ENCODE results near the gene ZDHHC13.

ZDHHC13 gene

DNA sequence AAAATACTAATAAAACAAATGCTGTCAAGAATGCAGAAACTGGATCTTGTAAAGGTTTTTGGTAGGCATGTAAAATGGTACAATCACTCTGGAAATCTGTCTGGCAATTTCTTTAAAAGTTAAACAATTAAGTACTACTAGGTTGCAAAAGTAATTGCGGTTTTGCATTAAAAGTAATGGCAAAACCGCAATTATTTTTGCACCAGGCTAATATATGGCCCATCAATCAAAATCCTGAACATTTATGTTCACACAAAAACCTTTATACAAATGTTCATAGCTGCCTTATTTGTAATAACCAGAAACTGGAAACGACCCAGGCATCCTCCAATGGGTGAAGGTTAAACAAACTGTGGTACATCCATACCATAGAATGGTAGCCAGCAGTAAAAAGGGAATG is 24.6 kb upstream of the ZDHHC13 start:
- Histone ChIP-seq H3K18ac (ENCODE audit: low read length) (no peak overlapping the region), H3K27ac (ENCODE audit: low read depth, low read length) (no peak overlapping the region), H4K12ac (ENCODE audit: low read depth, low read length) (no peak overlapping the region), H3K9ac (ENCODE audit: low read length) (no peak overlapping the region), H4K8ac (ENCODE audit: low read depth, low read length) (no peak overlapping the region), H3K23ac (ENCODE audit: low read length) (no peak overlapping the region), H3K4ac (ENCODE audit: low read depth, low read length) (no peak overlapping the region), H3K4me1 (ENCODE audit: control insufficient read depth in 1 of 2, insufficient read depth in 2 of 2, low read length in 2 of 2) (peaks cover 9 to 12% of the 10 kb centered on the region in 2 experiments), H3K4me2 (ENCODE audit: low read length) (no peak overlapping the region), H3K9me3 (ENCODE audit: insufficient read depth, low read depth, low read length) (no peaks in the 10 kb centered on the region), H4K91ac (ENCODE audit: low read depth, low read length) (no peak overlapping the region), H3K27me3 (ENCODE audit: insufficient read depth, low read length) (no peaks in the 10 kb centered on the region), H3K14ac (ENCODE audit: low read length) (no peak overlapping the region), H3K36me3 (ENCODE audit: control insufficient read depth in 1 of 2, insufficient read depth in 2 of 2, low read length in 2 of 2) (no peaks in the 10 kb centered on the region), H3K79me1 (ENCODE audit: low read length) (peaks cover 5% of the 10 kb centered on the region), H2AFZ (ENCODE audit: insufficient read depth, low read length, poor library complexity) (no peak overlapping the region), H2BK120ac (ENCODE audit: insufficient read depth, low read length, poor library complexity) (no peak overlapping the region), H2BK12ac (ENCODE audit: low read length) (no peak overlapping the region), H3K4me3 (ENCODE audit: low read depth, low read length) (no peak overlapping the region), H2BK5ac (ENCODE audit: low read depth, low read length, poor library complexity) (no peak overlapping the region), H3K79me2 (ENCODE audit: control insufficient read depth, insufficient read depth, low read length, poor library complexity) (no peaks in the 10 kb centered on the region), H2AK5ac (ENCODE audit: low read length) (no peak overlapping the region)
- DNase-seq = no peak
- no CpG with 5 or more reads among the region's 3 CpGs for WGBS (ENCODE audit: extremely low coverage, insufficient coverage, insufficient read length)

DNA sequence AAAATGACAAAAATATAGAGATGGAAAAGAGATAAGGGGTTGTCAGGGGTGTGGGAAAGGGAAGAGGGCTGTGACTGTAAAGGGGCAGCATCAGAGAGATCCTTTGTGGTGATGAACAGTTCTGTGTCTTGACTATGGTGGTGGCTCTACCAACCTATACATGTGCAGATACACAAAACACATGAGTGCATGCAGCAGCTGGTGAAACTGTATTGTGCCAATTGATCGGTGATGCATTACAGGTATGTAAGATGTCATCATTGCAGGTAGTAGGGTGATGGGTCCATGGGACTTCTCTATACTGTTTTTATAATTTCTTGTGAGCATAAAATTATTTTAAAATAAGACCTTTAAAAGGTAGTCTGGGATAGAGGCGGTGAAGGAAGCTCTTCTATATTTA is 24.1 kb upstream of the ZDHHC13 start:
- DNase-seq = no peak
- H3K23ac ChIP-seq (ENCODE audit: low read length) = no peak overlapping the region
- H3K79me2 ChIP-seq (ENCODE audit: control insufficient read depth, insufficient read depth, low read length, poor library complexity) = no peaks in the 10 kb centered on the region
- no peak overlapping the region for H2BK5ac ChIP-seq (ENCODE audit: low read depth, low read length, poor library complexity)
- no peaks in the 10 kb centered on the region for H3K9me3 ChIP-seq (ENCODE audit: insufficient read depth, low read depth, low read length)
- no peak overlapping the region for H2AFZ ChIP-seq (ENCODE audit: insufficient read depth, low read length, poor library complexity)
- H4K8ac ChIP-seq (ENCODE audit: low read depth, low read length) = no peak overlapping the region
- H3K18ac ChIP-seq (ENCODE audit: low read length) = no peak overlapping the region
- H4K12ac ChIP-seq (ENCODE audit: low read depth, low read length) = no peak overlapping the region
- H3K27ac ChIP-seq (ENCODE audit: low read depth, low read length) = no peak overlapping the region
- peaks cover 5% of the 10 kb centered on the region for H3K79me1 ChIP-seq (ENCODE audit: low read length)
- no peaks in the 10 kb centered on the region for H3K27me3 ChIP-seq (ENCODE audit: insufficient read depth, low read length)
- WGBS (ENCODE audit: extremely low coverage, insufficient coverage, insufficient read length) = no CpG with 5 or more reads among the region's 2 CpGs
- peaks cover 9 to 11% of the 10 kb centered on the region in 2 experiments for H3K4me1 ChIP-seq (ENCODE audit: control insufficient read depth in 1 of 2, insufficient read depth in 2 of 2, low read length in 2 of 2)
- H3K4me2 ChIP-seq (ENCODE audit: low read length) = no peak overlapping the region
- no peak overlapping the region for H2AK5ac ChIP-seq (ENCODE audit: low read length)
- H3K36me3 ChIP-seq (ENCODE audit: control insufficient read depth in 1 of 2, insufficient read depth in 2 of 2, low read length in 2 of 2) = no peaks in the 10 kb centered on the region
- no peak overlapping the region for H2BK120ac ChIP-seq (ENCODE audit: insufficient read depth, low read length, poor library complexity)
- H3K14ac ChIP-seq (ENCODE audit: low read length) = no peak overlapping the region
- no peak overlapping the region for H3K4ac ChIP-seq (ENCODE audit: low read depth, low read length)
- H2BK12ac ChIP-seq (ENCODE audit: low read length) = no peak overlapping the region
- H3K9ac ChIP-seq (ENCODE audit: low read length) = no peak overlapping the region
- no peak overlapping the region for H3K4me3 ChIP-seq (ENCODE audit: low read depth, low read length)
- no peak overlapping the region for H4K91ac ChIP-seq (ENCODE audit: low read depth, low read length)

DNA sequence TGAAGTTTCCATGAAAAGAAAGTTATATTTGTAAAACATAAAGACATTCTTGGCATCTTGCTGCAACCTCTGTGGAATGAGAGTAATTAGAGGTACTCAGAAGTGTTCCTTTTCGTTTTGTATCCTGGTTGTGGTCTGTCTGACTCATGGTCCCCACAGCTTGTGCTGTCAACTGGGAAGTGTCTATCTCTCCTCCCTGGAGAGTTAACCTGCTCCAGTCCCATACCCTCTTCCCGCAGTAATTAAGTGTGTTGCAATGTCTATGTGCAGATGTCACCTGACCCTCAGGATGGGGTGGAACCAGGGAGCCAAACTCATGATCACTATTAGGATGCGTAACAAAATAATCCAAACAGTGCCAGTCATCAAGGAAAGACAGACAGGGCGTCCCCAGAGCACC is 23.0 kb upstream of the ZDHHC13 start:
- Histone ChIP-seq H3K9me3 (ENCODE audit: insufficient read depth, low read depth, low read length) (no peaks in the 10 kb centered on the region), H4K91ac (ENCODE audit: low read depth, low read length) (no peak overlapping the region), H4K8ac (ENCODE audit: low read depth, low read length) (no peak overlapping the region)

DNA sequence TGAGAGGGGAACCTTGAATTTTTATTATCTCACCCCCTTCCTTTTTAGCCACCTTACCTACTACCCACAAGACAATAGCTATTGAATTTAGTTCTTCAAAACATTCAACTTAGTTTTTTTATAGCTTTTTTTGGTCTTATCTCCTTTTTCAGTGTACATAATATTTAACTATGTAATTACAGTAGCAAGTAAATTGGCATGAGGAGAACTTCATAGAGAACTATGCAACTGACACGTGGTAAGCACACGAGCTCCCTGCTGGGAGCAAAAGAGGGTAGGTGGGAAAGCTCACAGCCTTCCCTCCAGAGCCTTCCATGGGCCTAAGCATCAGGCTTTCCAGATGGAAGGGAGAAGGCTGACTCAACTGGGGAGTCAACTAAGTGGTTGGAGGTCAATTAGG is 22.1 kb upstream of the ZDHHC13 start:
- no peak overlapping the region for H3K9ac ChIP-seq (ENCODE audit: low read length)
- H3K14ac ChIP-seq (ENCODE audit: low read length) = no peak overlapping the region
- no peak overlapping the region for H4K91ac ChIP-seq (ENCODE audit: low read depth, low read length)
- H3K79me1 ChIP-seq (ENCODE audit: low read length) = peaks cover 5% of the 10 kb centered on the region
- no peaks in the 10 kb centered on the region for H3K79me2 ChIP-seq (ENCODE audit: control insufficient read depth, insufficient read depth, low read length, poor library complexity)
- no peak overlapping the region for H3K18ac ChIP-seq (ENCODE audit: low read length)
- no peak overlapping the region for H3K23ac ChIP-seq (ENCODE audit: low read length)
- H2BK12ac ChIP-seq (ENCODE audit: low read length) = peak overlapping the region; percentile 19
- no peak overlapping the region for H4K12ac ChIP-seq (ENCODE audit: low read depth, low read length)
- no peaks in the 10 kb centered on the region for H3K27me3 ChIP-seq (ENCODE audit: insufficient read depth, low read length)
- no peak overlapping the region for H3K4me3 ChIP-seq (ENCODE audit: low read depth, low read length)
- H3K36me3 ChIP-seq (ENCODE audit: control insufficient read depth in 1 of 2, insufficient read depth in 2 of 2, low read length in 2 of 2) = no peaks in the 10 kb centered on the region
- H2AK5ac ChIP-seq (ENCODE audit: low read length) = no peak overlapping the region
- H2BK5ac ChIP-seq (ENCODE audit: low read depth, low read length, poor library complexity) = no peak overlapping the region
- no peak overlapping the region for H3K27ac ChIP-seq (ENCODE audit: low read depth, low read length)
- no peak for DNase-seq
- no peak overlapping the region for H2AFZ ChIP-seq (ENCODE audit: insufficient read depth, low read length, poor library complexity)
- peaks cover 2 to 9% of the 10 kb centered on the region in 2 experiments for H3K4me1 ChIP-seq (ENCODE audit: control insufficient read depth in 1 of 2, insufficient read depth in 2 of 2, low read length in 2 of 2)
- no peak overlapping the region for H3K4ac ChIP-seq (ENCODE audit: low read depth, low read length)
- no peaks in the 10 kb centered on the region for H3K9me3 ChIP-seq (ENCODE audit: insufficient read depth, low read depth, low read length)
- WGBS (ENCODE audit: extremely low coverage, insufficient coverage, insufficient read length) = no CpG with 5 or more reads among the region's 2 CpGs
- H2BK120ac ChIP-seq (ENCODE audit: insufficient read depth, low read length, poor library complexity) = no peak overlapping the region
- no peak overlapping the region for H3K4me2 ChIP-seq (ENCODE audit: low read length)
- no peak overlapping the region for H4K8ac ChIP-seq (ENCODE audit: low read depth, low read length)

More for the DNA sequence above, 23.0 kb upstream of the ZDHHC13 start:
- no peak overlapping the region for H2BK120ac ChIP-seq (ENCODE audit: insufficient read depth, low read length, poor library complexity)
- no peaks in the 10 kb centered on the region for H3K36me3 ChIP-seq (ENCODE audit: control insufficient read depth in 1 of 2, insufficient read depth in 2 of 2, low read length in 2 of 2)
- H2BK12ac ChIP-seq (ENCODE audit: low read length) = no peak overlapping the region
- no CpG with 5 or more reads among the region's 4 CpGs for WGBS (ENCODE audit: extremely low coverage, insufficient coverage, insufficient read length)
- H3K79me1 ChIP-seq (ENCODE audit: low read length) = peaks cover 5% of the 10 kb centered on the region
- no peak overlapping the region for H4K12ac ChIP-seq (ENCODE audit: low read depth, low read length)
- H3K9ac ChIP-seq (ENCODE audit: low read length) = no peak overlapping the region
- no peak overlapping the region for H3K4me3 ChIP-seq (ENCODE audit: low read depth, low read length)
- H3K14ac ChIP-seq (ENCODE audit: low read length) = no peak overlapping the region
- no peak overlapping the region for H2AFZ ChIP-seq (ENCODE audit: insufficient read depth, low read length, poor library complexity)
- no peak overlapping the region for H3K23ac ChIP-seq (ENCODE audit: low read length)
- no peak overlapping the region for H2BK5ac ChIP-seq (ENCODE audit: low read depth, low read length, poor library complexity)
- H3K18ac ChIP-seq (ENCODE audit: low read length) = no peak overlapping the region
- no peak overlapping the region for H3K4ac ChIP-seq (ENCODE audit: low read depth, low read length)
- no peaks in the 10 kb centered on the region for H3K27me3 ChIP-seq (ENCODE audit: insufficient read depth, low read length)
- H3K4me1 ChIP-seq (ENCODE audit: control insufficient read depth in 1 of 2, insufficient read depth in 2 of 2, low read length in 2 of 2) = peaks cover 9% of the 10 kb centered on the region in 2 experiments
- H3K27ac ChIP-seq (ENCODE audit: low read depth, low read length) = no peak overlapping the region
- H3K4me2 ChIP-seq (ENCODE audit: low read length) = no peak overlapping the region
- no peaks in the 10 kb centered on the region for H3K79me2 ChIP-seq (ENCODE audit: control insufficient read depth, insufficient read depth, low read length, poor library complexity)
- H2AK5ac ChIP-seq (ENCODE audit: low read length) = no peak overlapping the region
- DNase-seq = peak; percentile 47 to 76
